NT2/D1 (cell line): Measurements from ENCODE around the gene LGALS1.

Source experiments
- DNase-seq: peaks from one replicate; pipeline ENCODE4 v3.0.0-alpha.2; 2011; ENCODE audit warnings: low read depth, low spot score
- H3K27me3 ChIP-seq: 2 replicates; pipeline ENCODE4 v1.6.0; 2011; ENCODE audit warnings: mild to moderate bottlenecking; ENCODE audit not compliant: insufficient read length, insufficient read depth
- H3K36me3 ChIP-seq: 2 replicates; pipeline ENCODE4 v1.6.1; 2011; ENCODE audit warnings: mild to moderate bottlenecking, low read length, mixed read lengths; ENCODE audit not compliant: insufficient read depth, insufficient read length
- H3K4me1 ChIP-seq: 2 replicates; pipeline ENCODE4 v1.5.1; 2011; ENCODE audit not compliant: insufficient read depth, insufficient read length
- H3K4me3 ChIP-seq: 2 replicates; pipeline ENCODE4 v1.5.1; 2011; ENCODE audit warnings: low read depth; ENCODE audit not compliant: insufficient read length
- H3K9ac ChIP-seq: 2 replicates; pipeline ENCODE4 v1.6.0; 2011; ENCODE audit warnings: low read depth; ENCODE audit not compliant: insufficient read length
- H3K9me3 ChIP-seq: 2 replicates; pipeline ENCODE4 v1.5.1; 2011; ENCODE audit warnings: mild to moderate bottlenecking, low read length; ENCODE audit not compliant: insufficient read depth
- SUZ12 ChIP-seq: IDR thresholded peaks from 2 replicates; pipeline ENCODE4 v1.6.1; 2011; ENCODE audit not compliant: insufficient read length, insufficient read depth; ENCODE audit errors: extremely low read depth
- YY1 ChIP-seq: IDR thresholded peaks from 2 replicates; pipeline ENCODE4 v1.6.1; 2011; ENCODE audit not compliant: insufficient read length, insufficient read depth
- ZNF274 ChIP-seq: IDR thresholded peaks from 2 replicates; pipeline ENCODE4 v1.6.1; 2011; ENCODE audit warnings: mild to moderate bottlenecking, low read depth, low read length

LGALS1 gene

DNA sequence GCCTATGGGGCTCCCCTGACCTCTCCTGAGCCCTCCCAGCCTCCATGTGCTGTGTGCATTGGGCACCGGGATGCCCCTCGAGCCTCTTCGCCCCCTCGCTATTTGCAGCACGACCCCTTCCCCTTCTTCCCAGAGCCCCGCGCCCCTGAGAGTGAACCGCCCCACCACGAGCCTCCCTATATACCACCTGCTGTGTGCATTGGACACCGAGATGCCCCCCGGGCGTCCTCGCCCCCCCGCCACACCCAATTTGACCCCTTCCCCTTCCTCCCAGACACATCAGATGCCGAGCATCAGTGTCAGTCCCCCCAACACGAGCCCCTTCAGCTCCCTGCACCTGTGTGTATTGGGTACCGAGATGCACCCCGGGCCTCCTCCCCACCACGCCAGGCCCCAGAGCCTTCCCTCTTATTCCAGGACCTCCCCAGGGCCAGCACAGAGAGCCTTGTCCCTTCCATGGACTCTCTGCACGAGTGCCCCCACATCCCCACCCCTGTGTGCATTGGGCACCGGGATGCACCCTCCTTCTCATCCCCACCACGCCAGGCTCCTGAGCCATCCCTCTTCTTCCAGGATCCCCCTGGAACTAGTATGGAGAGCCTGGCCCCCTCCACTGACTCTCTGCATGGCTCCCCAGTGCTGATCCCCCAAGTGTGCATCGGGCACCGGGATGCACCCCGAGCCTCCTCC lies 50.3 kb downstream of the LGALS1 start:
- Histone ChIP-seq H3K9me3 (no peaks in the 10 kb centered on the region), H3K4me1 (peaks cover 2% of the 10 kb centered on the region), H3K9ac (no peak overlapping the region), H3K4me3 (no peak overlapping the region), H3K27me3 (no peaks in the 10 kb centered on the region), H3K36me3 (peaks cover 19% of the 10 kb centered on the region)
- DNase-seq = no peak
- TF ChIP-seq ZNF274 = no peak
- TF ChIP-seq SUZ12 = no peak
- no peak for TF ChIP-seq YY1

DNA sequence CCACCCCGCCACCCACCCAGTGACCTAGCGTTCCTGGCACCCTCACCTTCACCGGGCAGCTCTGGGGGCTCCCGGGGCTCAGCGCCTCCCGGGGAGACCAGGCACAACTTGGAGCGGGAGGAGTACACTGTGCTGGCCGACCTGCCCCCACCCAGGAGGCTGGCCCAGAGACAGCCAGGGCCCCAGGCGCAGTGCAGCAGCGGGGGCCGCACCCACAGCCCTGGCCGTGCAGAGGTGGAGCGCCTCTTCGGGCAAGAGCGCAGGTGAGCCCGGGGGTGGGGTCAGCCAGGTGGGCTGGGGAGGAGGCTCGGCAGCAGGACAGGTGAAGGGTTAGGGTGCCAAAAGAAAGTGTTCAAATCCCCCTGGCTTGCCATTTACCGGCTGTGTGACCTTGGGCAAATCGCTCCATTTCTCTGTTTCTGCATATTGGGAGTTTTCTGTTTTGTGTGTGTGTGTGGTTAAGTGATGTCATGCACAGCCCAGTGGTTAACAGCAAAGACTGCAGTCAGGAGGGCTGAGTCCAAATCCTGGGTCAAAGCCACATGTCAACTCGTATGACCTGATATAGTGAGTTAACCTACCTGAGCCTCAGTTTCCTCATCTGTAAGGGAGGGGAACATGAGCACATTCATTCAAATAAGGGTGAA lies 50.9 kb downstream of the LGALS1 start:
- TF ChIP-seq YY1 (no peak), ZNF274 (no peak), SUZ12 (no peak)
- H3K4me3 ChIP-seq = no peak overlapping the region
- peaks cover 19% of the 10 kb centered on the region for H3K36me3 ChIP-seq
- DNase-seq = no peak
- H3K9me3 ChIP-seq = no peaks in the 10 kb centered on the region
- H3K9ac ChIP-seq = no peak overlapping the region
- H3K4me1 ChIP-seq = peaks cover 2% of the 10 kb centered on the region
- H3K27me3 ChIP-seq = no peaks in the 10 kb centered on the region

DNA sequence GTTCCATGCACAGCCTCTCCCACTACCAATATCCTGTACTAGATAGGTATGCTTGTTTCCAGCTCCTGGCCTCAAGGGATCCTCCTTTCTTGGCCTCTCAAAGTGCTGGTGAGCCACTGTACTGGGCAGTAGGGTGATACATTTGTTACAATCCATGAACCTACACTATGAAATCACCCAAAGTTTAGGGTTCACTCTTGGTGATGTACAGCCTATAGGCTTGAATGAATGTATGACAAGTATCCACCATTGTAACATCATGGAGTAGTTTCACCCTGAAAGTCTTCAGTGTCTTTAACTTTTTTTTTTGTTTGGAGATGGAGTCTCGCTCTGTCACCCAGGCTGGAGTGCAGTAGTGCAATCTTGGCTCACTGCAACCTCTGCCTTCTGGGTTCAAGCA lies 53.2 kb downstream of the LGALS1 start:
- no peak overlapping the region for H3K4me3 ChIP-seq
- peaks cover 13% of the 10 kb centered on the region for H3K36me3 ChIP-seq
- H3K4me1 ChIP-seq = peaks cover 2% of the 10 kb centered on the region
- H3K9ac ChIP-seq = no peak overlapping the region
- TF ChIP-seq SUZ12 = no peak
- no peaks in the 10 kb centered on the region for H3K9me3 ChIP-seq
- no peak for DNase-seq
- no peaks in the 10 kb centered on the region for H3K27me3 ChIP-seq
